ENCODE results near the gene MON2.

GRCh38 chr12:62604373-62604772 lies 137.7 kb downstream of the MON2 start:
- TF ChIP-seq POLR2A (IDR thresholded peaks at IDR 0.05) (no peak), CTCF (IDR thresholded peaks at IDR 0.05) (no peak)
